GM18505 (cell line): ENCODE results near the gene ELAVL1.
A peak's percentile ranks its signal among the peaks of the same experiment; 100 is the strongest.
"Not testable (repeated sequence)": the region's sequence is repeated elsewhere in the genome, so short reads cannot be mapped to it uniquely, and the experiment has no call there.

Source experiments
- ATAC-seq: cut with Tn5 transposase; IDR thresholded peaks from one replicate; pipeline ENCODE4 v1.9.1; 2021; ENCODE audit not compliant: unreplicated experiment
- POLR2A ChIP-seq: IDR thresholded peaks from 4 replicates; pipeline ENCODE4 v1.6.1; 2011; ENCODE audit warnings: borderline replicate concordance; ENCODE audit not compliant: insufficient read depth, insufficient read length; ENCODE audit errors: extremely low read depth

ELAVL1 gene

DNA sequence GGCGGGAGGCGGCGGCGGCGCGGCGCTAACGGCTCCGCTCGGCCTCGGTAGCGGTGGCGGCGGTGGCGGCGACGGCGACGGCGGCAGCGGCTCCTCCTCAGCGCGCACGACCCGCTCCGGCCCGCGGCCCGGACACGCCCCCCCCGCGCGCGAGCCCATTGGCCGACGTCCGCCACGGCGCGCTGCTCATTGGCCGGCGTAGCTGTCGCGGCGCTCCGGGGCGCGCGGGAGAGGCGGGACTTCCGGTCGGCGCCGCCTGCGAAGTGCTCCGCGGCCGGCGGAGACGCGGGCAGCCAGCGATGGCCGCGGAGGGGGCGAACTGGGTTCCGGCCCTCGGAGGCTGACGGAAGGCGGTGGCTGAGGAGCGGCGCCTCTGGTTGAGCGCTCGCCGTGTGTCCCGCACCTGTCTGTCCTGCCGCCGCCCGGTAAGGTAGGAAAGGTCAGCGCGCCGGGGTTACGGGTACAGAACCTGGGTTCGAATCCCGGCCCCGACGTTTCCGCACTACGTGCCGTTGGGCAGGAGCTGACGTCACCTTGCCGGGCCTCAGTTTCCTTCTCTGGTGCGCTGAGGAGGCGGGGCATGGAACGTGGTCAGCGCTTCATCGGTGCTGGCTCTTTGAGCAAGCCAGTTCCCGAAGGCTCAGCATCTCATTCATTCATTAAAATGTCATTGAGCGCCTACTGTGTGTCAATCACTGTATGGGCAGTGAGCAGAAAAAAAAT is at the start of gene ELAVL1:
TSS of gene ELAVL1 (minus strand) at position 108 of the 723 bp plus-strand sequence. CDS start 13,826 bp downstream, outside the sequence.
- TF ChIP-seq POLR2A, result peak; percentile 92
- peak; percentile 65 for ATAC-seq

DNA sequence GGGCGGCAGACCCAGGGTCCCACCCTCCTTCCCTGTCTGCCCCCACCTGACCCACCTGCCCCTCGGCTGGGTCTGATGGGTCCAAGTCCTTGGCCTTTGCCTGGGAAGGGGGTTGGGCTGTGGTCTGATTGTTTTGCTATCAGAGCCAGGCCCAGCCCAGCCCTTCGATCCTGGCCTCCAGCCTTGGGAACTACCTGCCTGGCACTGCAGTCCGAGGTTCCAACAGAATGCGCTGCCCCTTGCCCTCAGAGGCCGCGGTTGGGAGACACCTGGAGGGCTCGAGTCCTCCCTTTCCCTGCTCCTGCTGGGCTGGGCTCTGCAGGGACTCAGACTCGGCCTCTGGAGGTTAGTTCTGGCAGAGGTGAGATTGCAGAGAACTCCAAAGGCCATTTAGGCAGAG is 48.7 kb upstream of the ELAVL1 start:
- no peak for ATAC-seq
- TF ChIP-seq POLR2A, result no peak

DNA sequence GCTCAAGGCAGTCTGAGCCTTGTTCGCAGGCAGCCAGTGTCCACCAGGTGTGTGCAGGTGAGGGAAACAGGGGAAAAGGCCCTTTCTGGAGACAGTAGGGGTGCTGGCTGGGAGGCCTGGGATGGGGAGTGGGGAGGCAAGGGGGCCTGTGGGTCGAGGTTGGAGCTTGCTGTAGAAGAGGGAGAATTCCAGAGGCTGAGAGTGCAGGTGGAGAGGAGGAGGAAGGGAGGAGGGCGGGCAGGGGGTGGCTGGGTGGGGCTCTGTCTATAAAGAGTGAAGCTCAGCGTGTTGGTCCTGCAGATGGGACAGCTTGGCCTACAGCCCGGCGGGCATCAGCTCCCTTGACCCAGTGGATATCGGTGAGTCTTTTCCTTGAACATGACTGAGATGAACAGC is 47.0 kb upstream of the ELAVL1 start, which contains the start of gene CCL25:
TSS of gene CCL25 (plus strand) at position 297 of the 396 bp plus-strand sequence. CDS start 290 bp downstream, outside the sequence.
- TF ChIP-seq POLR2A, result no peak
- ATAC-seq, result no peak

DNA sequence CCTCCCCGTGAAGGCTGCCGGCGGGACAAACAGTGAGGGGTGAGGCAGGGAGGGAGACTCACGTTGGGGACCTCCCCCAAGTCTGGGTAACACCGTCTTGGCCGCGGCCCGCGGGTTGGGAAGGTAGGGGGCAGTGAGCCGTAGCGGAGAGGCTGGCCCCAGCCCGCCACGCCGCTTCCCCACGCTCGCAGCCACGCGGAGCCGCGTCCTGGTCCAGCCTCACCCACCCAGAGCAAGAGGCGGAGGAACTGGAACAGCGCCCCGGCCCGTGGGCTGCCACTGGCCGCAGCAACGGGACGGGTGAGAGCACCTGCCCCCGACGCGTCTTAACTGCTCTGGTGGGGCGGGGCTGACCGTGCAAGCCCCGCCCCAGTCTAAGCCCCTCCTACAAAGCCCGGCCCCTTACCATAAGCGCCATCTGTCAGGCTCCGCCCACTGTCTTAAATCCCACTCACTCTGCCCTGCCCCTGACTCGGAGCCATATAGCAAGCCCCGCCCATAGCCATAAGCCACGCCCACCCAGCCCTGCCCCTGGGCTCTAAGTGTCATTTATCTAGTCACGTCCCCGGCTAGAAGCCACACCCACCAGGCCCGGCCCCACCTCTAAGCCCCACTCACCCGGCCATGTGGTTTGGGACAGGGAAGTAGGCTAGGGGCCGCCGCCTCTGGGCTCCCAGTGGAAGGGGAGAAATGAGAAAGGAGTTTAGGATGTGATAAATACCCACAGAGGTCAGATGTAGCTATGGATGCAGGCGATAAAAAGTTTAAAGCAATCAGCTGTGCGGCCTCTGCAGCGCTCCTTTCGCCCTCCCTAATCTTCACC is 45.0 kb upstream of the ELAVL1 start:
- ATAC-seq, result peak; percentile 66
- TF ChIP-seq POLR2A, result peak; percentile 58

DNA sequence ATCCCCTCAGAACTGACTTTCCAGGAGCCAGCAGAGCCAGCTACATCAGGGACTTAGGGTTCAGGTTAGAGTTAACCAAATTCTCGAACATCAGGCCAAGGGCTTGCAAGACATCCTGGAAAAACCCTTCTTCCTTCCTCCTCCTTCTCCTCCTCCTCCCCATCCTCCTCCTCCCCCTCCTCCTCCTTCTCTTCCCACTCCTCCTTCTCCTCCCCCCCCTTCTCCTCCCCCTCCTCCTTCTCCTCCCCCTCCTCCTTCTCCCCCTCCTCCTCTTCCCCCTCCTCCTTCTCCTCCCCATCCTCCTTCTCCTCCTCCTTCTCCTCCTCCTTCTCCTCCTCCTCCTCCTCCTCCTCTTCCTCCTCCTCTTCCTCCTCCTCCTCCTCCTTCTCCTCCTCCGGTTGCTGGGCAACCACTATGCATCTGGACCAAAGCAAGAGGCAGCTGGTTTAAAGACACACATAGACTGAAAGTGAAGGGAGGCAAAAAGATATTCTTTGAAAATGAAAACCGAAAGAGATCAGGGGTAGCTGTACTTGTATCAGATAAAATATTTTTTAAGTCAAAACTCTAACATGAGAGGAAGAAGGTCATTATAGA is 41.2 kb upstream of the ELAVL1 start:
- TF ChIP-seq POLR2A, result no peak
- no peak for ATAC-seq

GRCh38 chr19:8045872-8046568 is 40.6 kb upstream of the ELAVL1 start:
- no peak for TF ChIP-seq POLR2A
- ATAC-seq, result no peak

DNA sequence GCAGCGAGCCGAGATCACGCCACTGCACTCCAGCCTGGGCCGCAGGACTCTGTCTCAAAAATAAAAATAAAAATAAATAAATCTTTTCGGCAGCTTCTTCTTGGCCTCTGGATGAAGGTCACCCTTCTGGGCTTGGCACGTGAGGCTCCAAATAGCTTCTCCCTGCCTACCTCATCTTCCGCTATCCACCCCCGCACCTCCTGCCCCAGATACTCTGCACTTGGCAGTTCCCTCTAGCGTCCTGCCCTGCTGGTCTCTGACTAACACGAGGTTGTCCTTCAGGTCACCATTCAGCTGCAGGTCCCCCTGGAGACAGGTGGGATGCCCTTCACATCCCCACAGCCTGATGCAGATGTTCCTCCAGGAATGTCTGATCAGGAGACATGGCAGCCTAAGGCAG is 38.6 kb upstream of the ELAVL1 start:
- no peak for TF ChIP-seq POLR2A
- ATAC-seq, result no peak

DNA sequence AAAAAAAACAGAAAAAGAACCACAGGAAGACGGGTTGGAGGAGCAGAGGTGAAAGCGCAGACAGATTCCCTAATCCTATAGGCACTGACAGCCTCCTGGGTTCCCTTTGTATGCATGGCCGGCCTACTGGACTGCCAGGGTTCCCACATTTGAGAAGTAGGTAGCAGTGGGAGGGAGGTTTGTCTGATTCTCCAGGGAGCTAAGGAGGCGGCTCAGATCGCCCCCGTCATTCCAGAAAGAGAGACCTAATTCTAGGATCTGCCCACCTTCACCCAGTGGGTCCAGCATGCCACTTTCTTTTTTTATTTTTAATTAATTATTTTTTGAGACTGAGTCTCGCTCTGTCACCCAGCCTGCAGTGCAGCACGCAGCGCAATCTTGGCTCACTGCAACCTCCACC is 37.5 kb upstream of the ELAVL1 start:
- ATAC-seq, result no peak
- TF ChIP-seq POLR2A, result no peak

DNA sequence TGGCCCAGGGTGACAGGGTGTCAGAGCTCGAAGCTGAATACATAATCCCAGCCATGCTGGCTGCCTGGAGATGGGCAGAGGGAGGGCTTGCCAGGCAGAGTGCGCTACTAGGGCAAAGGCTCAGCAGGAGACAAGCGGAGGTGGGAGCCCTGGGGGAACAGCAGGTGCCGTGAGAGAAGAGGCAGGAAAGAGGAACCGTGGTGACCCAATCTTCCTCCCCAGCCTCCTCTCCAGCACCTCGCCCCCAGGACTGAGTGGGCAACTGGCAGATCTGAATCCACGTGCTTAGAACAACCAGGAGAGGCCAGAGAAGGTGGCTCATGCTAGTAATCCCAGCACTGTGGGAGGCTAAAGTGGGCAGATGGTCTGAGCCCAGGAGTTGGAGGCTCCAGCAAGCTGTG is 36.1 kb upstream of the ELAVL1 start:
- no peak for TF ChIP-seq POLR2A
- ATAC-seq, result no peak

GRCh38 chr19:8039231-8039630 is 33.8 kb upstream of the ELAVL1 start:
- ATAC-seq, result no peak
- TF ChIP-seq POLR2A, result no peak

DNA sequence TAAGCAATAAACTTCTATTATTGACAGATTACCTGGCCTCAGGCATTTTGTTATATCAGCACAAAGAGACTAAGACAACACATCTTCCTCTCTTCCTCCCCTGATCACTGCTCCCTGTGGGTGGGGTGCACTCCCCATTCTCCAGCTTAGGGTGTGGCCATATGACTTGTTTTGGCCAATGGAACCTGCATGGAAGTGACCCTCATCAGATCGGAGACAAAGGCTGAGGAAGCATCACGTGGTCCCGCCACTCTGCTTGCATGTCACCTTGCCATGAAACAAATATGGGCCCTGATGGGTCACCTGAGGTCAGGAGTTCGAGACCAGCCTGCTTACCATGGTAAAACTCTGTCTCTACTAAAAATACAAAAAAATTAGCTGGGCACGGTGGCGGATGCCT is 33.4 kb upstream of the ELAVL1 start:
- no peak for ATAC-seq
- no peak for TF ChIP-seq POLR2A

DNA sequence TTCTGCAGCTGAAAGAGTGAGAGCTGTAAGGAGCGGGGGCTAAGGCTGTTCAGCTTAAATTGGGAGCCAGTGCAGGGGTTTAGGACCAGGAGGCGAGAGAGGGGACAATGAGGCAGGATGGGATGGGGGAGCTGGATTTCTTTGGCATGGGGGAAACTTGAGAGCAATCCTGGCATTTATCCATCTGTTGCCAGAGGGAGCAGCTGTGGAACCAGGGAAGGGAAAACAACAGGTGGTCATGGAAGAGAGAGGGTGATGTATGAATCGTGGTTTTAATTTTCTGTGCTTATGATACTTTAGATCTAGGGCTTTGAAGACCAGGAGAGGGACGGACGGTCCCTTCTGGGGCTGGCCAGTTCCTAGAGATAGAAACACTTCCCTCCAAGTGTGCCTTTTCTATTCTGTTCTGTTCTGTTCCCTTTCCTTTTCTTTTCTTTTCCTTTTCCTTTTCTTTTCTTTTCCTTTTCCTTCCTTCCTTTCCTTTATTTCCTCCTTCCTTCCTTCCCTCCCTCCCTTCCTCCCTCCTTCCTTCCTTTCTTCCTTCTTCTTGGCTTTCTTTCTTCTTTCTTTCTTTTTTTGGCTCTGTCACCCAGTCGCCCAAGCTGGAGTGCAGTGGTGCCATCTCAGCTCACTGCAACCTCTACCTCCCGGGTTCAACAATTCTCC is 31.1 kb upstream of the ELAVL1 start:
- ATAC-seq, result no peak
- no peak for TF ChIP-seq POLR2A

DNA sequence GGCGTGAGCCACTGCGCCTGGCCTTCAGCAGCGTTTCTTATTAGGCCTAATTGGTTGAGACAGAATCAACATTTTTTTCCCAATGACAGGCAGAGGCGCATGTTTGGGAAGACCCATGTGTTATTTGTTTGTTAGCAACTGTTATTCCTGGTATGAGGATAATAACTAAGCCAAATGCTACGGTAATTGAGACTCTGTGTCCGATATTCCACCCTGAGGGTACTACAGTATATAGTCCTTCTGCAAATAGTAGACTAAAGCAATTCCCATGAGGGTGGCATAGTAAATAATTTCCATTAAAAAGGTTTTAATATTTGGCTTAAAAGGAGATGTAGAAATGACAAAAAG is 28.7 kb upstream of the ELAVL1 start:
- no peak for ATAC-seq
- no peak for TF ChIP-seq POLR2A

DNA sequence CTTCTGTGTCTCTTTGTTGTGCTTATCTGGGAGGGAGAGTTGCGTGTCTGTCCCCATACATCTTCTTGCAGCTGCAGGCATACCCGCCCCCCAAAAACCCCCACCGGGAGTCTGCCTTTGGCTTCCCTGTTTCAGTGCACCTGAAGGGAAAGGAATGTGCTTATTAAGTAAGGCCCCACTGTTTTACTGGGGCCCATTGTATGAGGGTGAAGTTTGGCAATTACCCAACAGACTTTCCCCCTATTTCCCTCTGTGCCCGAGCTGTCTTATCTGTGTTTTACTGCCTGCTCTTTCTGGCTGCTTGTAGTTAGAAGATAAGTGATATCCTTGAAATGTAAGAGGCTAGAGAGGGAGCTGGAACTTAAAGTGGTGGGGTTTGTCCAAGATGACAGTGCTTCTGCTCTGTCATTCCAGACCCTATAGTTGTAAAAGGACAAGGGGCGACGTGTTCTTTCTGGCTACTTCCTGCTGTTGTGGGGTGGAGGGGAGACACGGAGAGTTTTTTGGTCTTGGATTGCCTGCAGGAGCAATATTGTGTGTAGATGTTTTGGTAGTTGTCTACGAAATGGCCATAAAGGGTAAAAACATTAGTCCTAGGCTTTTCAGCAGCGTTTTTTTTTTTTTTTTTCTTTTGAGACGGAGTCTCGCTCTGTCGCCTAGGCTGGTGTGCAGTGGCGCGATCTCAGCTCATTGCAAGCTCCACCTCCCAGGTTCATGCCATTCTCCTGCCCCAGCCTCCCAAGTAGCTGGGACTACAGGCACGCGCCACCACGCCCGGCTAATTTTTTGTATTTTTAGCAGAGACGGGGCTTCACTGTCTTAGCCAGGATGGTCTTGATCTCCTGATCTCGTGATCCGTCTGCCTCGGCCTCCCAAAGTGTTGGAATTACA is 28.1 kb upstream of the ELAVL1 start:
- ATAC-seq, result not testable (repeated sequence)
